Activated CD8-positive, alpha-beta memory T cell treated with anti-CD3 and anti-CD28 coated beads, Interleukin-2, amount 50 U/mL, for 4 hours (primary cell): Measurements from ENCODE around the gene NUSAP1.
"Not testable (repeated sequence)": the region's sequence is repeated elsewhere in the genome, so short reads cannot be mapped to it uniquely, and the experiment has no call there.

Source experiments
- DNase-seq: peaks from one replicate; pipeline ENCODE4 v3.0.0-alpha.2; 2020

The NUSAP1 gene

GRCh38 chr15:41334293-41335120 lies 1.8 kb downstream of the NUSAP1 start:
- DNase-seq, result no peak

- no peak for DNase-seq
These were observed 3.9 kb downstream of the NUSAP1 start for GRCh38 chr15:41336549-41336948.

GRCh38 chr15:41337047-41337446 lies 4.4 kb downstream of the NUSAP1 start:
- no peak for DNase-seq

GRCh38 chr15:41337631-41338522 lies 5.2 kb downstream of the NUSAP1 start:
- no peak for DNase-seq

GRCh38 chr15:41340189-41340695 lies 7.6 kb downstream of the NUSAP1 start:
- no peak for DNase-seq

- DNase-seq, result no peak
These were observed 8.8 kb downstream of the NUSAP1 start for GRCh38 chr15:41341519-41341918.

GRCh38 chr15:41347236-41347635 lies 14.6 kb downstream of the NUSAP1 start:
- no peak for DNase-seq

GRCh38 chr15:41350057-41350717 lies 17.5 kb downstream of the NUSAP1 start:
- no peak for DNase-seq

- DNase-seq, result no peak
These were observed 21.7 kb downstream of the NUSAP1 start for GRCh38 chr15:41354371-41354770.

- DNase-seq, result no peak
These were observed 34.7 kb downstream of the NUSAP1 start for GRCh38 chr15:41367418-41367817.

- DNase-seq, result no peak
These were observed 45.3 kb downstream of the NUSAP1 start for GRCh38 chr15:41377978-41378377.

GRCh38 chr15:41383974-41384749 lies 51.5 kb downstream of the NUSAP1 start:
- not testable (repeated sequence) for DNase-seq

- no peak for DNase-seq
These were observed 55.0 kb downstream of the NUSAP1 start for GRCh38 chr15:41387646-41388045.

- no peak for DNase-seq
These were observed 60.0 kb downstream of the NUSAP1 start for GRCh38 chr15:41392659-41393058.

- DNase-seq, result no peak
These were observed 62.2 kb downstream of the NUSAP1 start for GRCh38 chr15:41394924-41395323.

- DNase-seq, result no peak
These were observed 63.4 kb downstream of the NUSAP1 start for GRCh38 chr15:41396111-41396510.

GRCh38 chr15:41401904-41402267 lies 69.2 kb downstream of the NUSAP1 start:
- DNase-seq, result no peak

GRCh38 chr15:41407341-41407740 lies 74.7 kb downstream of the NUSAP1 start:
- DNase-seq, result no peak

- DNase-seq, result no peak
These were observed 75.6 kb downstream of the NUSAP1 start for GRCh38 chr15:41408234-41408641.

GRCh38 chr15:41411031-41411430 lies 78.3 kb downstream of the NUSAP1 start:
- no peak for DNase-seq

- DNase-seq, result no peak
These were observed 78.8 kb downstream of the NUSAP1 start for GRCh38 chr15:41411441-41411840.

GRCh38 chr15:41416128-41416741 lies 83.6 kb downstream of the NUSAP1 start:
- DNase-seq, result no peak
